GM12878 (cell line): Measurements from ENCODE around the gene CYP1A1. TPM values are rescaled to one million over a fixed set of nuclear protein-coding genes. Genes with fewer than 3 reads are reported as not detected.

Experiments used
- ATAC-seq: fragments of 200-7000 bp; cut with Tn5 transposase; 3 replicates; pipeline ENCODE4 v1.9.1; 2020; ENCODE audit warnings: mild to moderate bottlenecking, moderate library complexity
- BruUV-seq: library from RNA; stranded (reverse); fragments of 400-500 nt; replicated peaks from 2 replicates; lab custom pipeline; 2021; lab: Mats Ljungman, UMichigan
- CTCF ChIA-PET: fragments of 300-600 bp; sonication (Branson Sonifier 250); formaldehyde crosslinking; extraction: SDS; loops from one replicate; lab custom pipeline; 2021; ENCODE audit warnings: inconsistent platforms; lab: Yijun Ruan, JAX
- POLR2A ChIA-PET: fragments of 350-600 bp; formaldehyde crosslinking; extraction: SDS; loops from one replicate; lab custom pipeline; 2021; ENCODE audit warnings: inconsistent platforms; lab: Charles Lee
- RAD21 ChIA-PET: fragments of 300-600 bp; sonication (Branson Sonifier 250); formaldehyde crosslinking; loops from one replicate; lab custom pipeline; 2023; ENCODE audit warnings: antibody characterized with exemption; ENCODE audit not compliant: unreplicated experiment; lab: Charles Lee
- SMC1A ChIA-PET: fragments of 300-600 bp; sonication (Branson Sonifier 250); formaldehyde crosslinking; loops from one replicate; lab custom pipeline; 2023; ENCODE audit not compliant: unreplicated experiment, uncharacterized antibody; lab: Charles Lee
- DNase-seq: peaks from one replicate; pipeline ENCODE4 v3.0.0-alpha.2; 2011; ENCODE audit warnings: low read depth, low spot score
- FAIRE-seq: peaks from 3 replicates; lab custom pipeline; 2011; peaks lifted over from hg19 to GRCh38; lab: Jason Lieb, UNC
- H2AFZ ChIP-seq: 2 replicates; pipeline ENCODE4 v1.6.0; 2011; ENCODE audit warnings: low read depth, low read length, control low read depth; ENCODE audit not compliant: control insufficient read depth
- H3K27ac ChIP-seq: 2 replicates; pipeline ENCODE4 v1.5.1; 2011; ENCODE audit warnings: control low read depth; ENCODE audit not compliant: control insufficient read depth, insufficient read depth
- H3K27me3 ChIP-seq, 2 experiments: replicated peaks in 1 of 2; 2 replicates each; pipeline versions ENCODE4 v1.6.0 to v1.6.1; 2011; ENCODE audit warnings: low read length in 1 of 2; ENCODE audit not compliant: control insufficient read depth in 2 of 2, insufficient read depth in 2 of 2
- H3K36me3 ChIP-seq, 2 experiments: 2 replicates each; pipeline ENCODE4 v1.5.1; 2011; ENCODE audit warnings: low read length in 1 of 2; ENCODE audit not compliant: control insufficient read depth in 2 of 2, insufficient read depth in 2 of 2
- H3K4me1 ChIP-seq: 2 replicates; pipeline ENCODE4 v1.6.1; 2011; ENCODE audit warnings: mild to moderate bottlenecking, low read length, moderate library complexity, mixed read lengths; ENCODE audit not compliant: control insufficient read depth, insufficient read depth
- H3K4me2 ChIP-seq: 2 replicates; pipeline ENCODE4 v1.6.0; 2011; ENCODE audit warnings: control low read depth; ENCODE audit not compliant: control insufficient read depth, insufficient read depth
- H3K4me3 ChIP-seq: fragments of 200-600 bp; sonication (generic); 2 replicates; pipeline ENCODE4 v1.5.1; 2016
- H3K79me2 ChIP-seq: 2 replicates; pipeline ENCODE4 v1.6.0; 2011; ENCODE audit warnings: low read length; ENCODE audit not compliant: control insufficient read depth, insufficient read depth
- H3K9ac ChIP-seq: 2 replicates; pipeline ENCODE4 v1.8.0; 2011; ENCODE audit warnings: low read length, control low read depth, mixed read lengths; ENCODE audit not compliant: control insufficient read depth, insufficient read depth
- H3K9me3 ChIP-seq: replicated peaks from 3 replicates; pipeline ENCODE4 v1.5.1; 2011; ENCODE audit warnings: mild to moderate bottlenecking, low read length; ENCODE audit not compliant: control insufficient read depth, insufficient read depth
- H4K20me1 ChIP-seq: 2 replicates; pipeline ENCODE4 v1.6.0; 2011; ENCODE audit not compliant: control insufficient read depth, insufficient read depth
- ATF7 ChIP-seq: fragments of 450-650 bp; IDR thresholded peaks from 2 replicates; pipeline ENCODE4 v1.6.1; 2016; ENCODE audit warnings: low read depth, mild to moderate bottlenecking
- BCL11A ChIP-seq: IDR thresholded peaks from 2 replicates; pipeline ENCODE4 v1.6.1; 2011; ENCODE audit warnings: low read depth, low read length
- BHLHE40 ChIP-seq, 2 experiments: fragments of 450-650 bp in 1 of 2; IDR thresholded peaks; 2 replicates each; pipeline ENCODE4 v1.6.1; 2011 to 2017; ENCODE audit warnings: low read depth in 2 of 2, borderline replicate concordance in 1 of 2, improper control_type of control experiment in 1 of 2, low read length in 1 of 2, mild to moderate bottlenecking in 1 of 2
- CREM ChIP-seq: IDR thresholded peaks from 2 replicates; pipeline ENCODE4 v1.6.1; 2014; ENCODE audit warnings: antibody characterized with exemption, low read depth
- CUX1 ChIP-seq: IDR thresholded peaks from 2 replicates; pipeline ENCODE4 v1.6.1; 2012; ENCODE audit warnings: improper control_type of control experiment, low read depth, low read length; ENCODE audit not compliant: insufficient replicate concordance
- NR2C1 ChIP-seq: fragments of 450-650 bp; IDR thresholded peaks from 2 replicates; pipeline ENCODE4 v1.6.1; 2017; ENCODE audit warnings: antibody characterized with exemption, mild to moderate bottlenecking, moderate library complexity
- RFX5 ChIP-seq: IDR thresholded peaks from 2 replicates; pipeline ENCODE4 v1.6.1; 2011; ENCODE audit warnings: low read depth, low read length, improper control_type of control experiment
- RUNX3 ChIP-seq: IDR thresholded peaks from 2 replicates; pipeline ENCODE4 v1.6.1; 2012; ENCODE audit warnings: low read length, inconsistent platforms
- TARDBP ChIP-seq: IDR thresholded peaks from 2 replicates; pipeline ENCODE4 v1.6.1; 2016; ENCODE audit warnings: borderline replicate concordance
- ZNF687 ChIP-seq: fragments of 450-650 bp; IDR thresholded peaks from 2 replicates; pipeline ENCODE4 v1.6.1; 2017; ENCODE audit warnings: mild to moderate bottlenecking, moderate library complexity
- WGBS: methylation state at CpG from one replicate; pipeline ENCODE4 v1.1.6; 2016; ENCODE audit warnings: low lambda C conversion rate; ENCODE audit not compliant: insufficient replicate concordance, insufficient coverage; ENCODE audit errors: missing lambda C conversion rate; 5-methylcytosine and 5-hydroxymethylcytosine counted together
- in situ Hi-C: fragments of 300-500 bp; cut with MboI; formaldehyde crosslinking; loops from 9 replicates; pipeline ENCODE4 v1.14.3; 2018; ENCODE audit warnings: mixed read lengths
- intact Hi-C: fragments of 100-400 bp; cut with micrococcal nuclease; formaldehyde crosslinking; loops from one replicate; pipeline ENCODE4 v1.14.2; 2022; ENCODE audit not compliant: unreplicated experiment
- polyA plus RNA-seq, 11 experiments: library from polyadenylated mRNA; depleted of rRNA in 4 of 11; unstranded in 6 of 11; stranded (reverse) in 5 of 11; fragments of >200 nt; fragmentation: Nextera tagmentation in 4 of 11; fragmentation: Illumina TruSeq in 1 of 11; extraction: Ambion mirVana in 4 of 11; extraction: Trizol in 1 of 11; gene quantifications; 1 replicate in 1 of 11; 2 replicates in 10 of 11; pipeline versions ENCODE4 v1.2.1 to v1.2.3, GENCODE V29; 2011 to 2016; ENCODE audit warnings: inconsistent platforms in 2 of 11, missing spikeins in 2 of 11, low read depth in 1 of 11
- total RNA-seq, 4 experiments: library from RNA; depleted of rRNA in 3 of 4; stranded (reverse); fragments of >200 nt in 3 of 4; fragmentation: Illumina TruSeq in 1 of 4; extraction: Trizol in 1 of 4; gene quantifications; 2 replicates each; pipeline versions ENCODE4 v1.2.1 to v1.2.3, GENCODE V29; 2013 to 2021

The CYP1A1 gene
- total and polyA plus RNA-seq, 10 of the 15 experiments (the other 5 are each of a cell fraction or from before 2014, with no cell fraction given): 0.04 to 0.71 (median 0.07) TPM; not detected in 4

GRCh38 chr15:74767167-74768098, 42.1 kb upstream of the CYP1A1 start:
- Histone ChIP-seq H3K79me2 (no peaks in the 10 kb centered on the region), H3K27me3 (no peaks in the 10 kb centered on the region), H3K4me3 (no peak overlapping the region), H3K36me3 (no peaks in the 10 kb centered on the region), H4K20me1 (no peaks in the 10 kb centered on the region), H2AFZ (no peak overlapping the region), H3K27ac (no peak overlapping the region), H3K4me1 (peaks cover 8% of the 10 kb centered on the region), H3K4me2 (no peak overlapping the region), H3K9ac (no peak overlapping the region), H3K9me3 (no peaks in the 10 kb centered on the region)
- RAD21 ChIA-PET: interaction anchor here (1.5 to 25.2 kb wide), 7 partner anchors 23 to 389 kb away, joined by 3 to 1186 read pairs (median 13); partner anchors contain the start of genes CLK3 and CSK
- POLR2A ChIA-PET: interaction anchor here (17.5 kb wide), 1 partner anchor 21 kb away, joined by 602 read pairs; the partner anchor contains the start of gene CSK
- CTCF ChIA-PET: interaction anchor here (0.6 to 19.1 kb wide), 25 partner anchors 22 to 395 kb away, joined by 3 to 1288 read pairs (median 6); partner anchors contain the start of genes CPLX3 and CSK
- FAIRE-seq (no peak), ATAC-seq (no peak), DNase-seq (no peak)
- BruUV-seq: no TSS peak
- WGBS: 64% methylated on average over 14 of the region's 14 CpGs
- in situ Hi-C loops: no loop called here
- SMC1A ChIA-PET: interaction anchor here (1.1 to 17.6 kb wide), 8 partner anchors 9 to 395 kb away, joined by 3 to 811 read pairs (median 10); no protein-coding TSS in a partner anchor
- intact Hi-C loops: no loop called here
- TF ChIP-seq RFX5: no peak
- no peak for TF ChIP-seq NR2C1
- TF ChIP-seq RUNX3: no peak
- no peak for TF ChIP-seq BCL11A
- TF ChIP-seq CREM: no peak
- no peak for TF ChIP-seq ATF7
- TF ChIP-seq ZNF687: no peak
- no peak for TF ChIP-seq TARDBP
- TF ChIP-seq CUX1: no peak
- TF ChIP-seq BHLHE40 (IDR thresholded peaks at IDR 0.05; ENCODE audit: borderline replicate concordance in 1 of 2, low read depth in 2 of 2, low read length in 1 of 2): no peak
